Fibroblast of peridontal ligament (primary cell): ENCODE data around the gene PROM2.

ENCODE experiments used
- DNase-seq: peaks from one replicate; pipeline ENCODE4 v3.0.0-alpha.2; 2010; ENCODE audit errors: extremely low read depth

PROM2 gene

DNA sequence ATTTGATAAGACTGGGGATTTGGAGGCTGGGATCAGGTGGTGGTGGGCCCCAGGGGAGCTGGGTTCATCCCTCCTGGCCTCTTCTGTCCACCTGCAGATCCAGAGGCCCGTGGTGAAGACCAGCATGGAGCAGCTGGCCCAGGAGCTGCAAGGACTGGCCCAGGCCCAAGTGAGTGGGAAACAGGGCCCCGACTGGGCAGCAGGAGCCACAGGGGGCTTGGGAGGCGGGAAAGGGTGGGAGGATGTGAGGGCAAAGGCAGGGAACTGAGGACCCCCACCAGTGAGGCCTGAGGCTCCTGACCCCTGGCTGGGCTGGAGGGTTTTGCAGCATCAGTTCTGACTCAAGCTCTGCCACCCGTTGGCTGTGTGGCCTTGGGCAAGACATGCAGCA lies 11.3 kb downstream of the PROM2 start:
- DNase-seq: no peak

GRCh38 chr2:95287336-95287735 lies 13.1 kb downstream of the PROM2 start:
- no peak for DNase-seq

GRCh38 chr2:95287806-95288205 lies 13.6 kb downstream of the PROM2 start:
- no peak for DNase-seq

- DNase-seq: no peak
Observed at GRCh38 chr2:95289253-95289652, 15.0 kb downstream of the PROM2 start.

DNA sequence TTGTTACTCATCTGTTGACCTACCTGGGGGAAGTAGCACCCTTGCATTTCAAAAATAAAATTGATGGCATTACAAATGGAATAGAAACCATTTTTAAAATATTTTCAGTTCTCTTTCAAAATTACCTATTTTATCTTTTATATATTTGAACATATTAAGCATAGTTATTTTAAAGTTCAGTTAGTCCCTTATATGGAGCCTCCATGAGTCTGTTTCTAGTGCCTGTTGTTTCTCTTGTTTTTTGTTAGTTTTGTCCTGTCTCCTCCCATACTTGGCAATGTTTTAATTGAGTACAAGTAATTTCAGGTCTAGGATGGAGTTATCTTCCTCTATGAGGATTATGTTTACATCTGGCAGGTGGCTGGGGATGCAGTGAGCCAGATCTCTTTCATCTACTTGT lies 17.0 kb downstream of the PROM2 start:
- DNase-seq: no peak

- no peak for DNase-seq
Observed at GRCh38 chr2:95292623-95293260, 18.5 kb downstream of the PROM2 start.

- no peak for DNase-seq
Observed at GRCh38 chr2:95294579-95295250, 20.5 kb downstream of the PROM2 start.

DNA sequence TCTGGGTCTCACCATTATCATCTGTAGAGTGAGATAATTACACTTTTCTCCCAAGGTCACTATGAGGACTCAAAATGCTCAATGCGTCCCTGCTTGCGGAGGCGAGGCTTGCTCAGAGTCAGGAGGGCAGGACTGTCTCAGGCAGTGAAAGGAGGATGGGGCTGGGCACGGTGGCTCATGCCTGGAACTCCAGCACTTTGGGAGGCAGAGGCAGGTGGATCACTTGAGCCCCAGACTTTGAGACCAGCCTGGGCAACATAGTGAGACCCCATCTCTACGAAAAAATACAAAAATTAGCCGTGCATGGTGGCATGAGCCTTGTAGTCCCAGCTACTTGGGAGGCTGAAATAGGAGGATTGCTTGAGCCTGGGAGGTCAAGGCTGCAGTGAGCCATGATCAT lies 21.1 kb downstream of the PROM2 start:
- DNase-seq: no peak

DNA sequence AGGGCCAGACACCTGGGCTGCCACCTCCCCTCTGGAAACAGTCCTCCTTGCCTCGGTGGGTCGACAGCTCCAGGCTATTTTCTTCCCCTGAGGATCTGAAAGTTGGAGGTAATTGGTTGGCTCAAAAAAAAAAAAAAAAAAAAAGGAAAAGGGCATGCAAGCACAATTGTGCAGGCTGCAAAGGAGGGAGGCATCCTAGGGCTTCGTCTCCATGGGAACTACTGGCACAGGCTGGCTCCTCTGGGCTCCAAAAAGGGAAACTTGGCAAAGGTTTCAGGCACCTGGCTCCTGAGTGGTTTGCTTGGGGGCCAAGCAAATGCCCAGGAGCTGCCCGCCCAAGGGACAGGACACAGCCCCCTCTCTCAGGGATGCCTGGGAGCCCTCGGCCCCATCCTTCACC lies 21.8 kb downstream of the PROM2 start:
- no peak for DNase-seq

DNA sequence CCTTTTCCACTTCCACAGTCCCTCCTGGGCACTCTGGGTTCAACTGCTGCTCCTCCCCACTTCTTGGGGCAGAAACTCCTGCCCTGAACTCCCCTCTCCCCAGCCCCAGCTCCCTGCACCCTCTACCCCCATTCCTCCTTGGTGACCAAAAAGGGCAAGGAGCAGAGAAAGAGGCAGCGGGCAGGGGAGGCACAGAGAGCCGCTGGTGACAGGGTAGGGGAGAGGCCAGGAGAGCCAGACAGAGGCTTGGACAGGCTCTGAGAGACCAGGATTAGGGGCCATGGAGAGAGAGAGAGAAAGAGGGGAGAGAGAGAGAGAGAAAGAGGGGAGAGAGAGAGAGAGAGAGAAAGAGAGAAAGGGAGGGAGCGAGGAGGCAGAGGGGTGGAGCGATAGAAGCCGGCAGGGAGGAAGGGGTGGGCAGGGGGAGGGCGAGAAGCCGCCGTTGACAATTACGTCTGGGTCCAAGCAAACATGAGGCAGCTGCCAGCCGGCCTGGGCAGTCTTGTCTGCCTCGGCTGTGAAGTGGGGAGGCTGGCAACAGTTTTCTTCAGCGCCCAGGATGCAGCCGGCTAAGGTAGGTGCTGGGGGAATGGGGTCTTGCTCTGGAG lies 22.7 kb downstream of the PROM2 start, which contains the start of gene KCNIP3:
KCNIP3 (plus strand) TSS at position 468 of the 608 bp plus-strand sequence; CDS start at position 560, 92 bp downstream.
- DNase-seq: no peak

DNA sequence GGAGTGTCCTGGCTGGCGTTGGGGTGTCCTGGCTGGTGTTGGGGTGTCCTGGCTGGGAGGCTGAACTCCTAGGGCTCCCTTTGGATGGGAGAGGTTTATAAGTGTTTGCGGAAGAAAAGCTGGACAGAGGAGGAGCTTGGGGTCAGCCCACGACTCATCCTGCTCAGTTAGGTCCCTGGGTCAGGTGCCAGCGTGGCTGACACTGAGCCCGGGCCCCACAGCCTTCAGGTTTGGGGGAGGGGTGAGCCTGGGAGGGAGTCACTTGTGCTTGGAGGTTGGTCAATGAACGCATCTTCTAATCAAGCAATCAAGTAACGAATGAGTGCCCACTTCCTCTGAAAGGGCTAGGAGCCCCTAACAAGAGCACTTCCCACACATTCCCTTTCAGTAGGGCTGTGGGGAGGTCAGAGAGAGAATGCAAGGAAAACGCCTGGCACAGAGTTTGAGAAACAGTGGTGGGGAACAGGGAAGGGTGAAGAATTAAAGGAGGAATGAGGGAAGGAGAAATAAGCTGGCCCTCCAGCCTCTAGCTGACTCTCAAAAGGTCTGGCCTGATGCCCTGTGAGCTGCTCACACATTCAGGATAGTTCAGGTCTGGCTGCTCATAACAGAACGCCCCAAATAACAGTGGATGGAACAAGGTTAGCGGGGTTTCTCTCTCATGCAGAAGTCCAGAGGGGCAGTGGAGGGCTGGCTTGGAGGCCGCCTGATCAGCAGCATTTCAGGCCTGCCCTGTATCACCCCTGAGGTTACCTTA lies 23.6 kb downstream of the PROM2 start:
- DNase-seq: no peak

DNA sequence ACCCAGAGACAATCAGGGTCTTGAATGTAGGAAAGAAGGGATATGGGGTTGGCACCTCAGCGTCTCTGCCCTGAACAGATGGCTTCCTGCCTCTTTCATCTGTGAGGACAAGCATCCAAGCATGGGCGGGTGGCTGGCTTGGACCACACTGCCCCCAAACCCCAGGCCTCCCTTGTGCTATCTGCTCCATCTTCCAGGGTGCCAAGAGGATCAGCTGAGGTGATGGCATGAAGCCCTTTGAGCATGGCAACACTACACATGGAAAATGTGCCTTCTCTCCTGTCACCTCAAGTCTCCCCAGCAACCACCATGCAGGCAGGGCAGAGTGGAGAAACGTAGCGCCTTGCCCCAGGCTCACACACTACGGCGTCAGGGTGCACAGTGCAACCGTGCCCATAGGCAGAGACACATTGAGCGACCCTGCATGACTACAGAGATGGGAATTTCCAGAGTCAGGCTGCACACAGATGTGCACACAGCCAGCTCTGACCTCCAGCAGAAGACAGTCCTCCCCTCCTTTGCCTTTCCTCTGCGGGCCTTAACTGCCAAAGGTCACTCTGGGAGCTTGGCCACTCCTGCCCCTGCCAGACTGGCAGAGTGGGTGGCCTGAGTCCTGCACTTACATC lies 24.4 kb downstream of the PROM2 start:
- DNase-seq: no peak

DNA sequence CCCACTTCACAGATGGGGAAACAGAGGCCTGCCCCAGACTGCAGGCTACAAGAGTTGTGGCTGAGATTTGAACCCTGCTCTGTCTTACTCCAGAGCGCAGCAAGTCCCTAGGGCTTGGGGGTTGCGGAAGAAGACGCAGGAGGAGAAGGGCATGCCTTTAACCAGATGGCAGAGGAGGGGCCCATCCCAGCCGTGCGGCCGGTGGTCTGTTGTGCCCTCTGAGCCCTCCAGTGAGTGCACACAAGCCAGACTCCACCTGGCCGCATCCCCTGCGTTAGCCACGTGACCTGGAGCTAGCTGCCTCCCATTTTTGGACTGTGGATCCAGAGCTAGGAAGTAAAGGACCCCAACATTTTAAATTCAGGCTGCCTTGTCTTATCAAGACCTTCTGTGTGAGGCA lies 25.7 kb downstream of the PROM2 start:
- no peak for DNase-seq

DNA sequence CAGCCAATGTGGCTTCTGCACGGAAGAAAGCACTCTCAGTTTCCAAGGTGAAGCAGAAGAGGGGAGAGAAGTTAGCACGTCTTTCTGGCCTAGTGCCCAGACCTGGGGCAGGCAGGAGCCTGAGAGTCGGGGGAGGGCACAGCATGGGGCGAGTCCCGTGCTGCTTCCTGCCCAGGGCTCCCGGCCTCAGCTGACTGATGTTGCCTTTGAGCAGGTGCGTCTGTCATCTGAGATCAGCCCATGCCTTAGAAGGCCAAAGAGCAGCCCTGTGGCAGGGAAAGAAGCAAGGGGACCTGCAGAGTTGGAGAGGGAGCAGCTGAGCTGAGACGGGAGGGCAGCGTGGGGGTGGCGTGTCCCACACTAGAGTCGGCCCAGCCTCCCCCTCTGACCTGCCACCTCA lies 26.2 kb downstream of the PROM2 start:
- no peak for DNase-seq

GRCh38 chr2:95301186-95301585 lies 26.9 kb downstream of the PROM2 start:
- no peak for DNase-seq

DNA sequence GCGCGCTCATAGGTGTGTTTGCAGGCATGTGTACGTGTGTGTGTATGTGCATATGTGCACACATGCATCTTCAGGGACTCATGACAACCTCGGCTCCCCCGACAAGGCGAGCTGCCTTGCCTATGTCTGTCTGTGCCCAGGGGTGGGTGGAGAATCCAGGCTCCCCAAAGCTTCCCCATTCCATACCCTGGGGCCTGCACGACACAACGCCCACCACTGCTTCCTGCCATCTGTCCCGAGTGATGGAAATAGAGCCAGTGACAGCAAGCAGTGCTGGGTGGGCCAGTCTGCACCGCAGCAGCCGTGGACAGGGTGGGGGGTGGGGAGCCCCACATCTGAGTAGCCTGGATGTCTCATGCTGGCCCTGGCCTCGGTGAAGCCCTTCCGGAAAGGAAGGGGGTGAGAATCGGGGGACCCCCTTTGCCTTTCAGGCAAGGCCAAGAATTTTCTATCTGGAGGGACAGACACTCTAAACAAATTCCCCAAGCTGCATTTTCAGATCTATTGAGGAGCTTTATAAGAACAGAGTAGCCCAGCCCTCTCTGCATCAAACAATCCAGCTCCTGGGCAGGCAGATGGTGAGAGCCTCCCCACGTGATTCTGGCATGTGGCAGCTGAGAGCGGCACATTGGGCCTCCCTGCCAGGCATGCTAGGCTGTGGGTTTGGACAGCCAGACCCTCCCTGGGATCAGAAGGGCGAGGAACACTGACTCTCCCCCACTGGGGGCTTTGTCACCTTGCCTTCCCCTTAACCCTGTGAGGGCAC lies 27.8 kb downstream of the PROM2 start:
- no peak for DNase-seq

DNA sequence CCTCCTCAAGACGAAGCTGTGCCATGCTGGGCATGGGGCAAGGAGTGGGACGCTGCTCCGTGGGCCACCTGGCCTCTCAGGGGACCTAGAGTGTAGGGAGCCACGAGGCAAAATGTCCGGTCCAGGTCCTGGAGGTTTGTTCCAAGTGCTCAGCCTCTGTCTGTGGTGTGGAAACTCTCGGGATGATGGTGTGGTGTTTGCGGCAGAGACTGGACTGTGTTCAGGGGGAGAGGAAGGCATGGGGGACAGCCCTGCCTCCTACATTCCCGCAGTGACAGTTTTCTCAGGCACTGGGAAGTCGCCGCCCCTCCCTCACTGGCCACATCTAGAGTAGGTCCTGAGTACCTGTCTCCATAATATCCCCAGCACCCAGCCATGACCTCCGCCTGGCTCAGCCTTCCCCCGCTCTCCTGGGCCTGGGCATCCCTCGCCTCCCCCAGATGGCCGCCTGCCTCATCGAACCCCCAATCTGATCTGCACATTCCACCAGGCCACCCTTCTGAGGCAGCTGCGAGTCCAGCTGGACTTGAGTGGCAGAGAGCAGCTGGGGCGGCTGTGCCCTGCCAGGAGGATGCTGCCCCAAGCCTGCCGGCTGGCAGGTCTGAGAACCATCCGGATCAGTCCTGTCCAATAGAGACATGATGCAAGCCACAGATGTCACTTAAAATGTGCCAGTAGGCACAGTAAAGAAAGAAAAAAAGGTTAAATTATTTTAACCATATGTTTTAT lies 29.1 kb downstream of the PROM2 start:
- DNase-seq: no peak

DNA sequence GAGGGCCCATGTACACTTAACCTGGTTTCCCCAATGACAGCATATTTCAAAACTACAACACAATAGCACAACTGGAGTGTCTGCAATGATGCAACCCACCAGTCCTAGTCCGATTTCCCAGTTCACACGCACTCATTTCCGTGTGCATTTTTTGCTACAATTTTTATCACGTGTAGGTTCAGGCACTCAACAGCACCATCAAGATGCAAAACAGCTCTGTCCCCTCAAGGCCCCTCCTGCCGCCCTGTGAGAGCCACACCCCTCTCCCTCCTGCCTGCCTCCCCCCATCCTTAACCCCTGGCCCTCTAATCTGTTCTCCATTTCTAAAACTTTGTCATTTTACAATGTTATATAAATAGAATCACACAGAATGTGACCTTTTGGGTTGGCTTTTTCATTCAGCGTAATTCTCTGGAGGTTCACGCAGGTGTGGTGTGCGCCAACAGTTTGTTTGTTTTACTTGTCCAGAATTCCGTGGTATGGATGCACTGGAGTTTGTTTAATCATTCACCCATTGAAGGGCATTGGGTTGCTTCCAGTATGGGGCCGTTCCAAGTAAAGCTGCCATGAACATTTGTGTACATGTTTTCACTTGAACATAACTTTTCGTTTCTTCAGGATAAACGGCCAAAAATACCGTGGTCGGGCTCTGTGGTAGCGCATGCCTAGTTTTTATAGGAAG lies 31.3 kb downstream of the PROM2 start:
- peak; percentile 61 for DNase-seq

DNA sequence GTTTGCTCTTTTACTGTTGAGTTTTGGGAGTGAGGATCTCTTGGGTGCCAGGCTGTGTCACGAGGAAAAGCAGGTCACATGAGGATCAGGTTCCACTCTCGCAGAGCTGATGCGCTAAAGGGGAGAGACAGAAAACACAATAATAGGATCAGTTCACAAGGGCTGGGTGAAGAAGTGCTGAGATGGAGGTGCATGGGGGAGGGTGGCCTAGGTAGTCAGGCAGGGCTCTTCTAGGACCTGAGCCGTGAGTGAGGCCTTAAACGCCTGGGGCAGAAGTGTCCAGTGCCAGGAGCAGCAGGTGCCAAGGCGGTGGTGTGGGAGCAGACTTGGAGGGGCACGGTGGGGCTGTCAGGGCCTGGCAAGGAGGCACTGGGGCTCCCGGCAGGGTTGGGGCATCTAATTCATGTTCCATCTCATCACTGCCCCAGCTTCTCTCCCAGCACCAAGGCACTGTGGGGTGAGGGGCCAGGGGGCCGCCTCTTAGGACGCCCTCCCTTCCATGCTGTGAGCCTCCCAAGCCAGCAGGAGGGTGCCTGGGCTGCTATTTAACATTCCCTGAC lies 32.2 kb downstream of the PROM2 start:
- DNase-seq: no peak

GRCh38 chr2:95307036-95307435 lies 32.8 kb downstream of the PROM2 start:
- DNase-seq: no peak
